Small intestine (tissue), 7 donors: ENCODE results near the gene SLC8A1. TPM values are rescaled to one million over a fixed set of nuclear protein-coding genes. Genes with fewer than 3 reads are reported as not detected.
A peak's percentile ranks its signal among the peaks of the same experiment; 100 is the strongest.

Experiments
- DNase-seq, 2 donors: peaks; one replicate each; pipeline versions ENCODE4 v3.0.0 to v3.0.0-alpha.2; 2013
- FAIRE-seq: peaks from 2 replicates; lab custom pipeline; 2012; peaks lifted over from hg19 to GRCh38; lab: Jason Lieb, UNC
- H3K27ac ChIP-seq, 3 donors: one replicate each; pipeline ENCODE4 v1.5.1; 2013; ENCODE audit warnings: low read length in 2 of 3, mild to moderate bottlenecking in 2 of 3, control low read depth in 1 of 3, inconsistent platforms in 1 of 3, low read depth in 1 of 3, moderate library complexity in 1 of 3
- H3K27me3 ChIP-seq, 3 donors: one replicate each; pipeline ENCODE4 v1.6.1; 2013; ENCODE audit warnings: low read length in 3 of 3, inconsistent platforms in 1 of 3; ENCODE audit not compliant: control insufficient read depth in 3 of 3, insufficient read depth in 3 of 3
- H3K36me3 ChIP-seq, 3 donors: one replicate each; pipeline ENCODE4 v1.6.1; 2013; ENCODE audit warnings: low read length in 3 of 3, inconsistent platforms in 1 of 3, low read depth in 1 of 3, mild to moderate bottlenecking in 1 of 3, moderate library complexity in 1 of 3; ENCODE audit not compliant: control insufficient read depth in 3 of 3, insufficient read depth in 2 of 3
- H3K4me1 ChIP-seq, 3 donors: one replicate each; pipeline ENCODE4 v1.6.1; 2013; ENCODE audit warnings: low read length in 2 of 3, inconsistent platforms in 1 of 3, low read depth in 1 of 3, mild to moderate bottlenecking in 1 of 3, moderate library complexity in 1 of 3; ENCODE audit not compliant: control insufficient read depth in 3 of 3, insufficient read depth in 2 of 3
- H3K4me3 ChIP-seq, 3 donors: one replicate each; pipeline ENCODE4 v1.5.1; 2013; ENCODE audit warnings: low read length in 3 of 3, control low read depth in 1 of 3, inconsistent platforms in 1 of 3, low read depth in 1 of 3, mild to moderate bottlenecking in 1 of 3, moderate library complexity in 1 of 3
- H3K9me3 ChIP-seq, 2 donors: one replicate each; pipeline ENCODE4 v1.6.1; 2013; ENCODE audit warnings: low read depth in 1 of 2, low read length in 1 of 2; ENCODE audit not compliant: control insufficient read depth in 2 of 2, insufficient read depth in 1 of 2
- WGBS, 3 donors: extraction: QIAGEN DNeasy Blood & Tissue Kit; methylation state at CpG; one replicate each; pipeline ENCODE4 v1.1.7; 2013; 5-methylcytosine and 5-hydroxymethylcytosine counted together
- polyA plus RNA-seq, 4 donors: library from polyadenylated mRNA; stranded (reverse) in 3 of 4; unstranded in 1 of 4; fragments of 200-250 nt in 3 of 4; fragments of 120-200 nt in 1 of 4; gene quantifications; one replicate each; pipeline versions ENCODE4 v1.2.1 to v1.2.3, GENCODE V29; 2013
- donor health status: healthy with polysubstance abuse.
- donor health status: control.
- donor health status: control.
- donor health status: Bipolar disorder and iron deficiency.
- donor health status: healthy.

SLC8A1 gene
- polyA plus RNA-seq, 4 donors: 0.22 to 5.6 (median 1.9) TPM

DNA sequence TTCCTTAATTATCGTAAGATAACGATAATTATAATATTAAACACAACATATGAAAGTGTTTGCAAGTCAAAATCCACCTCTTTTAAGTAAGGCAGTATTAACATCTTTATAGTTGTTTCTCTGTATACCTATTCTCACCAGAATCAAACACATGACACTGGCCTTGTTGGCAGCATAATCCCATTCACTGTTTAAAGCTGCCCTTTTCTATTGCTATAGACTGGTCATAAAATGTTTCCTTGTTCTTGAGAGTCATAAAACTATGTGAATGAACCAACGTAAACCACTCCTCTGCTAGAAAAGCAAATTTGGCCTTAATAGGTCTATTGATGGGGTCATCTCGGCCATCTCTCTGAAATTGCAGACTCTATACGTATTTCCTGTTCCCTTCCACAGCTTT lies 293.1 kb downstream of the SLC8A1 start:
- Histone ChIP-seq H3K36me3 (peaks cover 0 to 3% (median 0%) of the 10 kb centered on the region in 3 donors), H3K27me3 (no peaks in the 10 kb centered on the region), H3K27ac (no peak overlapping the region), H3K4me3 (no peak overlapping the region), H3K9me3 (no peaks in the 10 kb centered on the region), H3K4me1 (no peaks in the 10 kb centered on the region)
- DNase-seq: peak; percentile 7 to 43
- WGBS, 3 donors: 48 to 76% (median 60%) methylated on average over 5 of the region's 5 CpGs
- no peak for FAIRE-seq

DNA sequence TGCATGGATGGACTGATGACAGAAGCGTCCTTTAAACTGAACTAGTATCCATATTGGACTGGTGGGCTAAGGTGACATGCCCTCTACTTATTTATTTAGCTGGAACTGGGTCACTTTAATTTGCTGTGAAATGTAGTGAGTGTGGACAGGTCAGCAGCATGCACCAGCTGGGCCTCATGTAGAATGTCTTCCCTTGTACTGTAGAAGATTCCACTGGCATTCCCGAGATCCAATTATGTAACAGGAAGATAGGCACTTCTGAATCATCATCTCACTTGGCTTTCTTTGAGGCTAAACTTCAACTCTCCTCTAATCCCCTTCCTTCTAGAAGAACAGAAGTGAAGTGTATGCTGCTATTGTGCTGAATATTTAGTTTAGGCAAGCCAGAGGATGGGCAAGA lies 296.2 kb downstream of the SLC8A1 start:
- no peak overlapping the region for H3K4me3 ChIP-seq
- WGBS, 3 donors: 81 to 86% (median 84%) methylated on average over 2 of the region's 2 CpGs
- H3K36me3 ChIP-seq: no peaks in the 10 kb centered on the region
- peaks cover 0 to 7% (median 0%) of the 10 kb centered on the region in 3 donors for H3K4me1 ChIP-seq
- no peaks in the 10 kb centered on the region for H3K9me3 ChIP-seq
- H3K27ac ChIP-seq: no peak overlapping the region
- H3K27me3 ChIP-seq: no peaks in the 10 kb centered on the region
- no peak for DNase-seq
- no peak for FAIRE-seq

DNA sequence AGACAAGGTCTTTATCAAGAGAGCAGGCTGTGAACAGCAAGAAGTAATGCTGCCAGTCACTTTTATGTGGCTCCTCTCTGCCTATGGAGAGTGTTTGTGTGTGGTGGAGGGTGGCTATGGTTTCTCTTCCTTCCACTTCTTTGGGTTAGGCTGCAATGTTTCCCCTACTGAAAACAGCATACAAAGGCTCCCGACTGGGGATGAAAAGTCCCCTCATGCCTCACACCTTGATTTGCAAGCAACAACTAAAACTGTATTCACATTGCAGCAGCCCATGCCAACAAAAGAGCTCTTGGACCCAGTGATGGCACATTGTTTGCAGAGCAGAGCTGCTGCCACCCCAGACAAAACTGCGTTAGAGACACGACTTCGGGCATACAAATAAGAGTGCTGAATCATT lies 301.6 kb downstream of the SLC8A1 start:
- WGBS, 3 donors: 73 to 89% (median 87%) methylated on average over 4 of the region's 4 CpGs
- Histone ChIP-seq H3K9me3 (no peaks in the 10 kb centered on the region), H3K27ac (no peak overlapping the region), H3K4me1 (peaks cover 0 to 7% (median 0%) of the 10 kb centered on the region in 3 donors), H3K36me3 (peaks cover 0 to 2% (median 0%) of the 10 kb centered on the region in 3 donors), H3K27me3 (no peaks in the 10 kb centered on the region), H3K4me3 (no peak overlapping the region)
- FAIRE-seq (no peak), DNase-seq (no peak)

DNA sequence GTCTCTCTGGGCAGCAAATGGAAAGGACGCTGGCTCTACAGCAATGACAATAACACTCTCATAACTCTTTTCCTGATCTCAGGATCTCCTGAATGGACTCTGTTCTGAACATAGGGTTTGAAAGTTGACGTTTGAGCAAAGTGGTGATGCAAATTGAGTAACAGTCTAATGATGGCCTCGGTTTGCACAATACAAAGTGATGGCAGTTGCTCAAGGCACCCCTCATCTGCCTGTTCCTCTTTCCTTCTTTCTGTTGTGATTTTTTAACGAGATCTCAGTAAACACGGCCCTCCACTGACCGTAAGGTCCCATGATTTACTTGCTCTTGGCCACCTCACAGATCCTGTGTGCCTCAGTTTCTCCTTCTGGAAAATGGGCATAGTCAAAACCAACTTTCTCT lies 303.6 kb downstream of the SLC8A1 start:
- H3K27ac ChIP-seq: no peak overlapping the region
- 78 to 83% (median 83%) methylated on average over 6 of the region's 6 CpGs for WGBS, 3 donors
- H3K4me1 ChIP-seq: peaks cover 0 to 3% (median 0%) of the 10 kb centered on the region in 3 donors
- no peak overlapping the region for H3K4me3 ChIP-seq
- DNase-seq (no peak), FAIRE-seq (no peak)
- peaks cover 0 to 2% (median 0%) of the 10 kb centered on the region in 3 donors for H3K36me3 ChIP-seq
- no peaks in the 10 kb centered on the region for H3K27me3 ChIP-seq
- H3K9me3 ChIP-seq: no peaks in the 10 kb centered on the region

DNA sequence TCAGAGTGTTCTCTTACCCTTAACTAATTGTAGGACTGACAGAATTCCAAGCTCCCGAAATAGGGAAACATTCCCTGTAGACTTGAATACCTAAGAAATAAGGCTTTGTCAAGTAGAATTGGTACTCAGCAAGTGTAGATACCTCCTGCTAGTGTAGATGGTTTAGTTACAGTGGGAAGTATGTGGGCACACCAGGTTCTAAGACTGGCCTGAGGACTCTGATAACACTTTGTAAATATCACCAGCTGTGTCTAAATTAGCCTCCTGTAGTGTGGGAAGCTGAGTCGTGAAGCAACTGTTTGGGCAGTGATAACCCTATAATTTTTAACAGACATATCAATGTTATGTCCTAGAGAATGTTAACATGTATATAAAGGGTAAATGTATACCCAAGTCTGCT lies 304.5 kb downstream of the SLC8A1 start:
- Histone ChIP-seq H3K27me3 (no peaks in the 10 kb centered on the region), H3K4me3 (no peak overlapping the region), H3K36me3 (peaks cover 0 to 2% (median 0%) of the 10 kb centered on the region in 3 donors), H3K4me1 (no peaks in the 10 kb centered on the region), H3K27ac (no peak overlapping the region), H3K9me3 (no peaks in the 10 kb centered on the region)
- 47 to 57% (median 48%) methylated on average over 2 of the region's 2 CpGs for WGBS, 3 donors
- FAIRE-seq (no peak), DNase-seq (no peak)

GRCh38 chr2:40144022-40144421 lies 307.9 kb downstream of the SLC8A1 start:
- no peaks in the 10 kb centered on the region for H3K4me1 ChIP-seq
- H3K27ac ChIP-seq: no peak overlapping the region
- no peaks in the 10 kb centered on the region for H3K9me3 ChIP-seq
- FAIRE-seq (no peak), DNase-seq (no peak)
- no peak overlapping the region for H3K4me3 ChIP-seq
- no peaks in the 10 kb centered on the region for H3K27me3 ChIP-seq
- H3K36me3 ChIP-seq: peaks cover 0 to 2% (median 0%) of the 10 kb centered on the region in 3 donors

DNA sequence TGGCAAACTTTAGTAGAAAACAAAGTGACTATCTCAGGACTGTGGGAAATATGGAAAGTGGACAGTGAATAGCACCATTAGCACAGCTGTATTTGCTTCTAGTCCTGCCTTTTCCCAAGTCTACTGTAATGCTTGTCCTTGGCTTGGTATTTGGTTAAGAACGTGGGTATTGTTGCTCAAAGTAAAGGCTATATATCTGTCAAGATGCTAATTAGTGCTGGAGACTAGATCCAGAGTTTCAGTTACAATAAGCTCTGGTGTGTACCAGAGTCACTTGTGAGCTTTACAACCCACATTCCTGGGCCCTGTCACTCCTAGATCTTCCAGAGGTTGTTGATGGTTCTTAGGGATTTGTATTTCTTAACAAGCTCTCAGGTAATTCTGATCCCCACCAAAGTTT lies 313.6 kb downstream of the SLC8A1 start:
- Histone ChIP-seq H3K27me3 (no peaks in the 10 kb centered on the region), H3K4me1 (no peaks in the 10 kb centered on the region), H3K4me3 (no peak overlapping the region), H3K9me3 (no peaks in the 10 kb centered on the region), H3K27ac (no peak overlapping the region), H3K36me3 (no peaks in the 10 kb centered on the region)
- FAIRE-seq (no peak), DNase-seq (no peak)
- 52 to 69% (median 53%) methylated on average over 1 of the region's 1 CpG for WGBS, 3 donors

DNA sequence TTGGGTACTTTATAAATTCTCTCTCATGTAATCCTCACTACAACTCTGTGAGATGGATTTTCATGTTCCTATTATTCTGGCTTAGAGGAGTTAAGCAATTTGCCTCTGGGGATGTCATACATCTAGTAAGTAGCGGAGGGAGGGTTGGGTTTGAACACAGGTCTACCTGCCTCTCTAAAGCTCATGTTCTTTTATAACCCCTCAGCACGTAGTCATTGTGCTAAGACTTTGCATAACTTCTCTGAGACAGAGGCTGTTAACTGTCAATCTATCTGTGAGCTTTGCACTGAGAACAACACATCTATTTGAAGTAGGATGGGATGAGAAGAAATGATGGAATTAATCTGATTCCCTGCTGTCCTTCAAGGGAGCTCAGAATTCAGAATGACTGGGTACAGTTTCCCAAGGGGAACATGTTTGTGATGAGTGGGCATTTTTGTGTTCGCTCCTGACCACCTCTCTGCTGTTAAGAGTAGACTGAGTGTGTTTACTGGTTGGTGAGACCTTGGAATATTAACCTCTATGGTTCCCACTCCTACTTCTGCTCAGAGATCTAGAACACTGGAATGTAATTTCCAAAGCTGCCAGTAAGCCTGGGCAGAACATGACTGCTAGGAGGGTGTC lies 320.7 kb downstream of the SLC8A1 start:
- Histone ChIP-seq H3K4me1 (no peaks in the 10 kb centered on the region), H3K36me3 (no peaks in the 10 kb centered on the region), H3K9me3 (no peaks in the 10 kb centered on the region), H3K4me3 (no peak overlapping the region), H3K27me3 (no peaks in the 10 kb centered on the region), H3K27ac (no peak overlapping the region)
- WGBS, 3 donors: 58 to 71% (median 59%) methylated on average over 3 of the region's 3 CpGs
- FAIRE-seq: no peak
- peak in 1 of 2 donors; percentile 11 for DNase-seq
